Mesendoderm (in vitro differentiated cells): ENCODE results near the gene CENPU.

Experiments used
- DNase-seq: peaks from one replicate; pipeline ENCODE4 v3.0.0; 2013
- H2AK5ac ChIP-seq: 2 replicates; pipeline ENCODE4 v1.6.1; 2013; ENCODE audit warnings: low read length, inconsistent platforms
- H2BK120ac ChIP-seq: 2 replicates; pipeline ENCODE4 v1.6.1; 2013; ENCODE audit warnings: low read depth, mild to moderate bottlenecking, low read length, moderate library complexity, mixed read lengths
- H2BK15ac ChIP-seq: replicated peaks from 2 replicates; pipeline ENCODE4 v1.6.1; 2013; ENCODE audit warnings: low read depth, mild to moderate bottlenecking, moderate library complexity
- H2BK5ac ChIP-seq: 2 replicates; pipeline ENCODE4 v1.6.1; 2013; ENCODE audit warnings: low read length, inconsistent platforms
- H3K18ac ChIP-seq: 2 replicates; pipeline ENCODE4 v1.6.1; 2013; ENCODE audit warnings: mild to moderate bottlenecking, low read length, mixed read lengths
- H3K23ac ChIP-seq: one replicate; pipeline ENCODE4 v1.6.1; 2013; ENCODE audit warnings: low read length
- H3K27ac ChIP-seq: 2 replicates; pipeline ENCODE4 v1.5.1; 2013; ENCODE audit warnings: low read depth, mild to moderate bottlenecking, inconsistent platforms, low read length, moderate library complexity
- H3K27me3 ChIP-seq: 2 replicates; pipeline ENCODE4 v1.6.1; 2013; ENCODE audit warnings: low read length, control low read depth, mild to moderate bottlenecking, inconsistent platforms; ENCODE audit not compliant: insufficient read depth, poor library complexity
- H3K36me3 ChIP-seq: 2 replicates; pipeline ENCODE4 v1.6.1; 2013; ENCODE audit warnings: low read length, inconsistent platforms; ENCODE audit not compliant: control insufficient read depth, insufficient read depth
- H3K4ac ChIP-seq: one replicate; pipeline ENCODE4 v1.6.1; 2013; ENCODE audit warnings: low read depth, mild to moderate bottlenecking, low read length, moderate library complexity
- H3K4me1 ChIP-seq: 2 replicates; pipeline ENCODE4 v1.6.1; 2013; ENCODE audit warnings: low read depth, low read length, inconsistent platforms; ENCODE audit not compliant: control insufficient read depth
- H3K4me2 ChIP-seq: 2 replicates; pipeline ENCODE4 v1.6.1; 2013; ENCODE audit warnings: low read length
- H3K4me3 ChIP-seq: 2 replicates; pipeline ENCODE4 v1.5.1; 2013; ENCODE audit warnings: mild to moderate bottlenecking, low read length
- H3K56ac ChIP-seq: one replicate; pipeline ENCODE4 v1.6.1; 2013; ENCODE audit warnings: low read length
- H3K79me1 ChIP-seq: 2 replicates; pipeline ENCODE4 v1.6.1; 2013; ENCODE audit warnings: low read length, inconsistent platforms
- H3K79me2 ChIP-seq: 2 replicates; pipeline ENCODE4 v1.6.1; 2013; ENCODE audit warnings: mild to moderate bottlenecking, low read length; ENCODE audit not compliant: control insufficient read depth, insufficient read depth
- H3K9ac ChIP-seq: 2 replicates; pipeline ENCODE4 v1.6.1; 2013; ENCODE audit warnings: low read length, inconsistent platforms
- H4K5ac ChIP-seq: one replicate; pipeline ENCODE4 v1.6.1; 2013; ENCODE audit warnings: low read length
- H4K8ac ChIP-seq: one replicate; pipeline ENCODE4 v1.6.1; 2013; ENCODE audit warnings: low read depth, mild to moderate bottlenecking, control low read depth, low read length, moderate library complexity
- WGBS: extraction: QIAGEN DNeasy Blood & Tissue Kit; methylation state at CpG from one replicate; pipeline ENCODE4 v1.1.7; 2013; ENCODE audit warnings: low lambda C conversion rate, missing lambda C conversion rate; ENCODE audit not compliant: insufficient coverage; ENCODE audit errors: extremely low coverage; 5-methylcytosine and 5-hydroxymethylcytosine counted together

The CENPU gene

GRCh38 chr4:184750926-184751584 lies 17.2 kb upstream of the CENPU start:
- WGBS, result no CpG with 5 or more reads among the region's 8 CpGs
- no peak for DNase-seq

GRCh38 chr4:184748251-184748652 lies 14.4 kb upstream of the CENPU start:
- no peaks in the 10 kb centered on the region for H3K27me3 ChIP-seq
- no peak overlapping the region for H3K9ac ChIP-seq
- no peak overlapping the region for H4K5ac ChIP-seq
- H3K79me2 ChIP-seq, result no peaks in the 10 kb centered on the region
- H3K4me2 ChIP-seq, result no peak overlapping the region
- peaks cover 2% of the 10 kb centered on the region for H3K4me1 ChIP-seq
- no peak overlapping the region for H2AK5ac ChIP-seq
- no peak overlapping the region for H3K56ac ChIP-seq
- no peak overlapping the region for H3K4ac ChIP-seq
- no peak overlapping the region for H3K27ac ChIP-seq
- H4K8ac ChIP-seq, result no peak overlapping the region
- no peak for DNase-seq
- no peak overlapping the region for H2BK120ac ChIP-seq
- H2BK5ac ChIP-seq, result no peak overlapping the region
- no peak overlapping the region for H3K4me3 ChIP-seq
- H3K36me3 ChIP-seq, result no peaks in the 10 kb centered on the region
- no peak overlapping the region for H3K18ac ChIP-seq
- no peak overlapping the region for H2BK15ac ChIP-seq
- WGBS, result no CpG with 5 or more reads among the region's 8 CpGs
- no peak overlapping the region for H3K23ac ChIP-seq
- no peaks in the 10 kb centered on the region for H3K79me1 ChIP-seq

More at GRCh38 chr4:184750926-184751584, 17.2 kb upstream of the CENPU start:
- H3K56ac ChIP-seq, result no peak overlapping the region
- H3K36me3 ChIP-seq, result no peaks in the 10 kb centered on the region
- H2AK5ac ChIP-seq, result no peak overlapping the region
- no peak overlapping the region for H3K23ac ChIP-seq
- no peak overlapping the region for H4K5ac ChIP-seq
- no peak overlapping the region for H3K27ac ChIP-seq
- no peak overlapping the region for H3K4me2 ChIP-seq
- no peak overlapping the region for H3K4ac ChIP-seq
- H3K79me1 ChIP-seq, result no peaks in the 10 kb centered on the region
- no peak overlapping the region for H3K4me3 ChIP-seq
- H4K8ac ChIP-seq, result no peak overlapping the region
- H3K9ac ChIP-seq, result no peak overlapping the region
- no peak overlapping the region for H2BK5ac ChIP-seq
- H3K4me1 ChIP-seq, result peaks cover 2% of the 10 kb centered on the region
- H2BK120ac ChIP-seq, result no peak overlapping the region
- no peaks in the 10 kb centered on the region for H3K27me3 ChIP-seq
- H3K79me2 ChIP-seq, result no peaks in the 10 kb centered on the region
- no peak overlapping the region for H2BK15ac ChIP-seq
- no peak overlapping the region for H3K18ac ChIP-seq

DNA sequence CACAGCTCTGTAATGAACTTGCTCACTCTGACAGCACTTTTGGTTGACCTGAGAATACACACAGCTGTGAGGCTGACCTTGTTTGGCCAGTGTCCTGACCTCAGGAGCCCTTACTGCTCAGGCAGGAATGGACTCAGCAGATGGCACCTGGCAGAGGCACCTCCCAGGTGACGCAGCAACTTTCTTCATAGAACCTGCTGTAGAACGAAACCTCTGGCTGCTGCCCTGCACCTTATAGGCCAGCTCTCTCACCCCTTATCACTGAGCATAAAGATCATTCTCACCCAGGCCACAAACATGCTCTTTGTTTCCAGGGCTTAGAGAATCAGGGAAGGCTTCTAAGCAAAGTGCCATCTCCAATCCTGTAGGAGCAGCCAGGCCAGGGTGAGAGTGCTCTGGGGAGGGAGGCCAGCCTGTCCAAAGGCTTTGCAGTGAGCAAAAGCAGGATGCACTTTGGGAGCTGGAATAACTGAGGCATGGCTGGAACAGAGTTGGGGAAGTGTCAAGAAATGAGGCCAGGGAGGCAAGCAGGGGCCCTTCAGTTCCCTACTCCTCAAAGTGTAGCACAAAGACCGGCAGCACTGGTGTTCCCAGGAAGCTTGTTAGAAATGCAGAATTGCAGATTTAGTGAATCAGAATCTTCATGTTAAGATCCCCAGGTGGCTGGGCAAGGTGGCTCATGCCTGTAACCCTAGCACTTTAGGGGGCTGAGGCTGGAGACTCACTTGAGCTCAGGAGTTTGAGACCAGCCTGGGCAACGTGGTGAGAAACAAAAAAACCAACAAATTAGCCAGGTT lies 13.3 kb upstream of the CENPU start:
- Histone ChIP-seq H2BK15ac (no peak overlapping the region), H2BK120ac (no peak overlapping the region), H3K36me3 (no peaks in the 10 kb centered on the region), H3K27me3 (no peaks in the 10 kb centered on the region), H3K18ac (no peak overlapping the region), H3K9ac (no peak overlapping the region), H3K4ac (no peak overlapping the region), H3K56ac (no peak overlapping the region), H3K79me2 (no peaks in the 10 kb centered on the region), H3K27ac (no peak overlapping the region), H4K8ac (no peak overlapping the region), H3K4me1 (peaks cover 2% of the 10 kb centered on the region), H3K4me2 (no peak overlapping the region), H2BK5ac (no peak overlapping the region), H4K5ac (no peak overlapping the region), H3K4me3 (no peak overlapping the region), H3K79me1 (no peaks in the 10 kb centered on the region), H2AK5ac (no peak overlapping the region), H3K23ac (no peak overlapping the region)
- peak; percentile 42 for DNase-seq
- WGBS, result no CpG with 5 or more reads among the region's 4 CpGs

- Histone ChIP-seq H3K4ac (no peak overlapping the region), H2BK15ac (no peak overlapping the region), H4K5ac (no peak overlapping the region), H2BK120ac (no peak overlapping the region), H2BK5ac (no peak overlapping the region), H3K27ac (no peak overlapping the region), H3K18ac (no peak overlapping the region), H3K79me2 (no peaks in the 10 kb centered on the region), H3K9ac (no peak overlapping the region), H3K79me1 (no peaks in the 10 kb centered on the region), H3K27me3 (no peaks in the 10 kb centered on the region), H3K36me3 (no peaks in the 10 kb centered on the region), H4K8ac (no peak overlapping the region), H3K4me3 (no peak overlapping the region), H3K56ac (no peak overlapping the region), H3K4me1 (peaks cover 2% of the 10 kb centered on the region), H3K23ac (no peak overlapping the region), H3K4me2 (no peak overlapping the region), H2AK5ac (no peak overlapping the region)
- peak; percentile 79 for DNase-seq
- WGBS, result no CpG with 5 or more reads among the region's 10 CpGs
Measured at GRCh38 chr4:184745831-184746795, 12.2 kb upstream of the CENPU start.

DNA sequence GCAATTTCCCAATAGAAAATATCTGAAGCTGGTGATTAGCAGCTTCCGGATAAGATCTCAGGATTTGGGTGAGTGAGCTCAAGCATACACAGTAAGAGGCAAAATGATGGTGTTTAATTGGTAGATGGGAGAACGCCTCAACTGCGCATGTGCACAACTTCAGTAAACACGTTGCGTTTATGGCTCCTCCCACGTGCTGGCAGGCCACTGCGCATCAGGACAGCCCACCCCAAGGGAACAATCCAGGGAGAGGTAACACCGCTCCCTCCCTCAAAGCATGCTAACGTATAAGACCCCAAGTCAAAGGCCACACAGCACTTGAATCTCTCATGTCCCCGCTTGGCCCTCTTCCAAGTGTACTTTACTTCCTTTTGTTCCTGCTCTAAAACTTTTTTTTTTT lies 10.3 kb upstream of the CENPU start:
- Histone ChIP-seq H3K56ac (no peak overlapping the region), H3K23ac (no peak overlapping the region), H4K8ac (no peak overlapping the region), H2AK5ac (no peak overlapping the region), H2BK5ac (no peak overlapping the region), H3K79me2 (no peaks in the 10 kb centered on the region), H3K27ac (no peak overlapping the region), H3K4me3 (no peak overlapping the region), H3K9ac (no peak overlapping the region), H2BK120ac (no peak overlapping the region), H3K4ac (no peak overlapping the region), H4K5ac (no peak overlapping the region), H2BK15ac (no peak overlapping the region), H3K4me1 (peaks cover 2% of the 10 kb centered on the region), H3K79me1 (no peaks in the 10 kb centered on the region), H3K4me2 (no peak overlapping the region), H3K18ac (no peak overlapping the region), H3K36me3 (no peaks in the 10 kb centered on the region), H3K27me3 (no peaks in the 10 kb centered on the region)
- DNase-seq, result no peak
- WGBS, result no CpG with 5 or more reads among the region's 10 CpGs
